ENCODE data around the gene CACNB2. TPM values are rescaled to one million over a fixed set of nuclear protein-coding genes. Genes with fewer than 3 reads are reported as not detected.

Gene CACNB2
- total and polyA plus RNA-seq, 2 of the 13 experiments (the other 11 are each of a cell fraction or from before 2014, with no cell fraction given), result not detected

- no peak for TF ChIP-seq HNRNPUL1 (IDR thresholded peaks at IDR 0.05; ENCODE audit: low read depth, low read length)
- TF ChIP-seq NKX3-1 (CRISPR knock-in tag; IDR thresholded peaks at IDR 0.05), result no peak
- TF ChIP-seq TEF (CRISPR knock-in tag; IDR thresholded peaks at IDR 0.05), result no peak
- no peak for TF ChIP-seq REST (IDR thresholded peaks at IDR 0.05; ENCODE audit: borderline replicate concordance in 1 of 2, low read depth in 1 of 2, low read length in 2 of 2)
- TF ChIP-seq CEBPB (IDR thresholded peaks at IDR 0.05; ENCODE audit: borderline replicate concordance, low read depth, low read length), result no peak
- TF ChIP-seq CSRNP1 (CRISPR knock-in tag; IDR thresholded peaks at IDR 0.05), result no peak
- no peak for TF ChIP-seq SKIL (CRISPR knock-in tag; IDR thresholded peaks at IDR 0.05; ENCODE audit: borderline replicate concordance)
- no peak for TF ChIP-seq SP4 (CRISPR knock-in tag; IDR thresholded peaks at IDR 0.05)
These were observed 54.4 kb downstream of the CACNB2 start (continued) for GRCh38 chr10:18194634-18195033.
